Smooth muscle cell (in vitro differentiated cells): Measurements from ENCODE around the gene AP1B1. TPM values are rescaled to one million over a fixed set of nuclear protein-coding genes. Genes with fewer than 3 reads are reported as not detected.

ENCODE experiments used
- DNase-seq: peaks from one replicate; lab custom pipeline; 2025; ENCODE audit not compliant: unreplicated experiment; lab: John Stamatoyannopoulos, UW
- H2AFZ ChIP-seq: fragments of 200-600 bp; sonication (generic); 2 replicates; pipeline ENCODE4 v1.6.0; 2016; ENCODE audit warnings: antibody characterized with exemption, low read depth, mild to moderate bottlenecking
- H3F3A ChIP-seq: fragments of 200-600 bp; sonication (generic); 2 replicates; pipeline ENCODE4 v1.6.0; 2017; ENCODE audit warnings: antibody characterized with exemption, low read depth
- H3K27ac ChIP-seq: fragments of 200-600 bp; sonication (generic); 2 replicates; pipeline ENCODE4 v1.5.1; 2016; ENCODE audit warnings: low read depth, mild to moderate bottlenecking
- H3K27me3 ChIP-seq: fragments of 200-600 bp; sonication (generic); 2 replicates; pipeline ENCODE4 v1.6.1; 2016; ENCODE audit warnings: low read depth, mild to moderate bottlenecking
- H3K36me3 ChIP-seq: fragments of 200-600 bp; sonication (generic); 2 replicates; pipeline ENCODE4 v1.5.1; 2016; ENCODE audit warnings: low read depth
- H3K4me1 ChIP-seq: fragments of 200-600 bp; sonication (generic); 2 replicates; pipeline ENCODE4 v1.5.1; 2016; ENCODE audit warnings: low read depth
- H3K4me2 ChIP-seq: fragments of 200-600 bp; sonication (generic); 2 replicates; pipeline ENCODE4 v1.6.0; 2016; ENCODE audit warnings: mild to moderate bottlenecking
- H3K4me3 ChIP-seq: fragments of 200-600 bp; sonication (generic); 2 replicates; pipeline ENCODE4 v1.5.1; 2016; ENCODE audit warnings: mild to moderate bottlenecking
- H3K79me2 ChIP-seq: fragments of 200-600 bp; sonication (generic); 2 replicates; pipeline ENCODE4 v1.6.0; 2016; ENCODE audit warnings: low read depth, mild to moderate bottlenecking
- H3K9ac ChIP-seq: fragments of 200-600 bp; sonication (generic); 2 replicates; pipeline ENCODE4 v1.6.0; 2016; ENCODE audit warnings: low read depth
- H3K9me3 ChIP-seq: fragments of 200-600 bp; sonication (generic); replicated peaks from 2 replicates; pipeline ENCODE4 v1.5.1; 2016; ENCODE audit warnings: low read depth
- H4K20me1 ChIP-seq: fragments of 200-600 bp; sonication (generic); 2 replicates; pipeline ENCODE4 v1.6.0; 2016; ENCODE audit warnings: low read depth
- WGBS: methylation state at CpG from one replicate; pipeline ENCODE4 v1.1.7; 2016; ENCODE audit warnings: low lambda C conversion rate; 5-methylcytosine and 5-hydroxymethylcytosine counted together
- polyA plus RNA-seq: library from polyadenylated mRNA; unstranded; fragments of >200 nt; fragmentation: Nextera tagmentation; extraction: Ambion mirVana; gene quantifications from 2 replicates; pipeline ENCODE4 v1.2.1, GENCODE V29; 2016
- total RNA-seq: library from RNA; depleted of rRNA; stranded (reverse); fragments of >200 nt; gene quantifications from 2 replicates; pipeline ENCODE4 v1.2.3, GENCODE V29; 2014
- TF ChIP-seq, protein P1 (sequence below): fragments of 200-600 bp; sonication (generic); IDR thresholded peaks from 2 replicates; pipeline ENCODE4 v1.5.1; 2017; ENCODE audit warnings: borderline replicate concordance, mild to moderate bottlenecking, antibody characterized with exemption; ENCODE audit not compliant: insufficient read depth, poor library complexity, severe bottlenecking

Gene AP1B1
- total and polyA plus RNA-seq, 2 experiments from 2014 or later: 30.3 to 38.5 TPM

DNA sequence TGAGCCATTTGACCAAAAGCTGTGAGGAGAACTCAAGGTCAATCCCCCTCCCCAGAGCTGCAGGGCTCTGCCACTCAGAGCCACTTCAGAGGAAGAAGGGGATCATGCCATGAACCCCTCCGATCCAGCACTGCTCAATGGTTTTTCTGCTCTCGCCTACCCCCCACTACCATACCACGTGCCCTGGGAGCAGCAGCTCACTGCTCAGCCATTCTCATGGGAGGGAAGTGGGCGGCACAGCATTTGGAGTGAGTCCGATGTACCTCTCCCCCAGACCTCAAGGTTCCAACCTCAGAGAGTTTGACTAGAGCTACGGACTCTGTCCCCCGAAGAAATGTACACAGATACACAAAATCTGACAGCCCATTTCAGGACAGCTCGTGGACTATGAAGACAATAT, 34.5 kb downstream of the AP1B1 start:
- H2AFZ ChIP-seq: no peak overlapping the region
- H3K27ac ChIP-seq: no peak overlapping the region
- H3K4me2 ChIP-seq: no peak overlapping the region
- WGBS: 98% methylated on average over 8 of the region's 8 CpGs
- no peaks in the 10 kb centered on the region for H3K36me3 ChIP-seq
- H3K4me3 ChIP-seq: no peak overlapping the region
- H3K9me3 ChIP-seq: no peaks in the 10 kb centered on the region
- no peaks in the 10 kb centered on the region for H3K27me3 ChIP-seq
- H3F3A ChIP-seq: no peaks in the 10 kb centered on the region
- no peak for DNase-seq
- no peaks in the 10 kb centered on the region for H4K20me1 ChIP-seq
- no peaks in the 10 kb centered on the region for H3K79me2 ChIP-seq
- H3K9ac ChIP-seq: no peak overlapping the region
- H3K4me1 ChIP-seq: no peaks in the 10 kb centered on the region
- TF ChIP-seq, protein P1, sequence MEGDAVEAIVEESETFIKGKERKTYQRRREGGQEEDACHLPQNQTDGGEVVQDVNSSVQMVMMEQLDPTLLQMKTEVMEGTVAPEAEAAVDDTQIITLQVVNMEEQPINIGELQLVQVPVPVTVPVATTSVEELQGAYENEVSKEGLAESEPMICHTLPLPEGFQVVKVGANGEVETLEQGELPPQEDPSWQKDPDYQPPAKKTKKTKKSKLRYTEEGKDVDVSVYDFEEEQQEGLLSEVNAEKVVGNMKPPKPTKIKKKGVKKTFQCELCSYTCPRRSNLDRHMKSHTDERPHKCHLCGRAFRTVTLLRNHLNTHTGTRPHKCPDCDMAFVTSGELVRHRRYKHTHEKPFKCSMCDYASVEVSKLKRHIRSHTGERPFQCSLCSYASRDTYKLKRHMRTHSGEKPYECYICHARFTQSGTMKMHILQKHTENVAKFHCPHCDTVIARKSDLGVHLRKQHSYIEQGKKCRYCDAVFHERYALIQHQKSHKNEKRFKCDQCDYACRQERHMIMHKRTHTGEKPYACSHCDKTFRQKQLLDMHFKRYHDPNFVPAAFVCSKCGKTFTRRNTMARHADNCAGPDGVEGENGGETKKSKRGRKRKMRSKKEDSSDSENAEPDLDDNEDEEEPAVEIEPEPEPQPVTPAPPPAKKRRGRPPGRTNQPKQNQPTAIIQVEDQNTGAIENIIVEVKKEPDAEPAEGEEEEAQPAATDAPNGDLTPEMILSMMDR: no peak

DNA sequence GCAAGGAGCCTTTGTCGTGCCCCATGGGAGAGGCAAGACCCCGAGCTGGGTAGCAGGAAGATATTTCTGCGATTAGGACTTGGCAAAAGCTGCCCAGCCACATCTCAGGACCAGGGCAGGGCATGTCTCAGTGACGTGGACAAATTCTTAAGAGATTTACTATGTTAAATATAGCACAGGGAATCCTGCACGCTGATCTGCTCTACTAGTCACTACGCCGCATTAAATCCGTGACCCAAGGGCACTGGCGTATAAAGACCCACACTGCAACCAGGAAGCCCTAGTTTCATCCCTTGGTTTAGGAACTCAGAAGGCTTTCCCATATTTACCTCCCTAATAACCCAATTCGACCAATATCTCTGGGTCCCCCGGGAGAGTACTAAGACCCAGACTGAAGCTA, 35.1 kb downstream of the AP1B1 start:
- H3K4me2 ChIP-seq: no peak overlapping the region
- H3K36me3 ChIP-seq: no peaks in the 10 kb centered on the region
- no peaks in the 10 kb centered on the region for H3F3A ChIP-seq
- H3K9ac ChIP-seq: no peak overlapping the region
- H3K27me3 ChIP-seq: no peaks in the 10 kb centered on the region
- H3K9me3 ChIP-seq: no peaks in the 10 kb centered on the region
- TF ChIP-seq, protein P1: no peak
- no peak overlapping the region for H3K4me3 ChIP-seq
- no peaks in the 10 kb centered on the region for H3K4me1 ChIP-seq
- DNase-seq: no peak
- 98% methylated on average over 11 of the region's 11 CpGs for WGBS
- H3K79me2 ChIP-seq: no peaks in the 10 kb centered on the region
- no peaks in the 10 kb centered on the region for H4K20me1 ChIP-seq
- no peak overlapping the region for H3K27ac ChIP-seq
- H2AFZ ChIP-seq: no peak overlapping the region

DNA sequence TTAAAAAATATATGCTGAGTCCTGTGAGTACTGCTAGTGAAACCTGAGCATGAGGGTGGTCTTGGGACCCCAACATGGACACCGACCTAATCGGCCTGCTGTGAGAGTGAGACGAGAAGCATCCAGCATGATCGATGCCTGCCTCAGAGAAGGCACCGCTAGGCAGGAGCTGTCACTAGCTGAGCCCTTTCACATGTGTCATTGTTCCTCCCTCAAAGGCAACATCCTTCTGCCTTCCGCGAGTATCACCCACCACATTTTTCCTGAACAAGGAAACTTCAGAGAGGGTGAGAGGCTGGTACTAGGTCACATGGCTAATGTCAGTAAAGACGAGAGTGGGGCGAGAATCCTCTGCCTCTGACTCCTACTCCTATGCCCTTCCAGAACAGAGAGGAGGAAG, 35.6 kb downstream of the AP1B1 start:
- no peak overlapping the region for H3K9ac ChIP-seq
- no peak overlapping the region for H2AFZ ChIP-seq
- H3K79me2 ChIP-seq: no peaks in the 10 kb centered on the region
- H3F3A ChIP-seq: no peaks in the 10 kb centered on the region
- 90% methylated on average over 9 of the region's 9 CpGs for WGBS
- no peaks in the 10 kb centered on the region for H3K27me3 ChIP-seq
- H4K20me1 ChIP-seq: no peaks in the 10 kb centered on the region
- peaks cover under 1% of the 10 kb centered on the region for H3K36me3 ChIP-seq
- DNase-seq: no peak
- no peaks in the 10 kb centered on the region for H3K4me1 ChIP-seq
- no peaks in the 10 kb centered on the region for H3K9me3 ChIP-seq
- no peak overlapping the region for H3K4me2 ChIP-seq
- TF ChIP-seq, protein P1: no peak
- no peak overlapping the region for H3K4me3 ChIP-seq
- H3K27ac ChIP-seq: no peak overlapping the region

DNA sequence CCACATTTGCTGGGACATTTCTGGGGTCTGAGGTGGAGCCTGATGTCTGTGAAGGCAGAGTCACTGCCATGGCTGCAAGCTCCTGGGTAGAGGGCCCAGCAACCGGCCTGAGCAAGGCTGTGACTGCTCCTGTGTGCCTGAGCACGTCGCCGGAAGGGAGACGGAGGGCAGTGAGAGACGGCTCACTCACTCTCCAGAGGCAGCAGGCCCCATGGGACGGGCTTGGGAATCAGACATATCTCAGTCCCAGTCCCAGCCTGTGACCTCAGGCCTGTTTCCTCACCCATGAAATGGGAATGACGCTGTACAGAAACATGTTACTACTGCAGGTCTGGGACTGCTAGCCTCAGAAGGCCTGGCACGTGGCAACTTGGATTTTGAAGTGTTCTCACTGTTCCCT, 36.5 kb downstream of the AP1B1 start:
- H3K9me3 ChIP-seq: no peaks in the 10 kb centered on the region
- peaks cover 9% of the 10 kb centered on the region for H3K36me3 ChIP-seq
- H3K4me2 ChIP-seq: no peak overlapping the region
- H3K27ac ChIP-seq: no peak overlapping the region
- H3K4me1 ChIP-seq: no peaks in the 10 kb centered on the region
- H4K20me1 ChIP-seq: no peaks in the 10 kb centered on the region
- DNase-seq: no peak
- TF ChIP-seq, protein P1: no peak
- H3F3A ChIP-seq: no peaks in the 10 kb centered on the region
- H3K27me3 ChIP-seq: no peaks in the 10 kb centered on the region
- H3K79me2 ChIP-seq: no peaks in the 10 kb centered on the region
- no peak overlapping the region for H2AFZ ChIP-seq
- H3K9ac ChIP-seq: no peak overlapping the region
- H3K4me3 ChIP-seq: no peak overlapping the region
- WGBS: 88% methylated on average over 9 of the region's 9 CpGs
